Fibroblast of pulmonary artery (primary cell): ENCODE measurements around the gene SLC45A1.
A peak's percentile ranks its signal among the peaks of the same experiment; 100 is the strongest.

Experiments
- DNase-seq: peaks from one replicate; pipeline ENCODE4 v3.0.0-alpha.2; 2010; ENCODE audit warnings: low read depth
- H3K4me3 ChIP-seq: replicated peaks from 2 replicates; pipeline ENCODE4 v1.5.1; 2011; ENCODE audit warnings: low read depth, mild to moderate bottlenecking, control low read depth, low read length, moderate library complexity
- TF ChIP-seq, protein P1 (sequence below): IDR thresholded peaks from 2 replicates; pipeline ENCODE4 v1.5.1; 2011; ENCODE audit warnings: mild to moderate bottlenecking, control low read depth, low read length, inconsistent platforms; ENCODE audit errors: missing control alignments

The SLC45A1 gene

GRCh38 chr1:8364528-8365442 lies 46.9 kb downstream of the SLC45A1 start:
- H3K4me3 ChIP-seq, result no peak overlapping the region
- DNase-seq, result no peak
- TF ChIP-seq, protein P1, sequence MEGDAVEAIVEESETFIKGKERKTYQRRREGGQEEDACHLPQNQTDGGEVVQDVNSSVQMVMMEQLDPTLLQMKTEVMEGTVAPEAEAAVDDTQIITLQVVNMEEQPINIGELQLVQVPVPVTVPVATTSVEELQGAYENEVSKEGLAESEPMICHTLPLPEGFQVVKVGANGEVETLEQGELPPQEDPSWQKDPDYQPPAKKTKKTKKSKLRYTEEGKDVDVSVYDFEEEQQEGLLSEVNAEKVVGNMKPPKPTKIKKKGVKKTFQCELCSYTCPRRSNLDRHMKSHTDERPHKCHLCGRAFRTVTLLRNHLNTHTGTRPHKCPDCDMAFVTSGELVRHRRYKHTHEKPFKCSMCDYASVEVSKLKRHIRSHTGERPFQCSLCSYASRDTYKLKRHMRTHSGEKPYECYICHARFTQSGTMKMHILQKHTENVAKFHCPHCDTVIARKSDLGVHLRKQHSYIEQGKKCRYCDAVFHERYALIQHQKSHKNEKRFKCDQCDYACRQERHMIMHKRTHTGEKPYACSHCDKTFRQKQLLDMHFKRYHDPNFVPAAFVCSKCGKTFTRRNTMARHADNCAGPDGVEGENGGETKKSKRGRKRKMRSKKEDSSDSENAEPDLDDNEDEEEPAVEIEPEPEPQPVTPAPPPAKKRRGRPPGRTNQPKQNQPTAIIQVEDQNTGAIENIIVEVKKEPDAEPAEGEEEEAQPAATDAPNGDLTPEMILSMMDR, result no peak

GRCh38 chr1:8365661-8366362 lies 47.9 kb downstream of the SLC45A1 start:
- no peak overlapping the region for H3K4me3 ChIP-seq
- TF ChIP-seq, protein P1, result no peak
- DNase-seq, result no peak

GRCh38 chr1:8367571-8368194 lies 49.8 kb downstream of the SLC45A1 start:
- TF ChIP-seq, protein P1, result no peak
- H3K4me3 ChIP-seq, result no peak overlapping the region
- DNase-seq, result no peak

- TF ChIP-seq, protein P1, result no peak
- no peak overlapping the region for H3K4me3 ChIP-seq
- DNase-seq, result no peak
Measured at GRCh38 chr1:8368956-8369639, 51.2 kb downstream of the SLC45A1 start.

- DNase-seq, result peak; percentile 35
- TF ChIP-seq, protein P1, result no peak
- no peak overlapping the region for H3K4me3 ChIP-seq
Measured at GRCh38 chr1:8370046-8370881, 52.4 kb downstream of the SLC45A1 start.

- peak; percentile 32 for DNase-seq
- TF ChIP-seq, protein P1, result no peak
- H3K4me3 ChIP-seq, result no peak overlapping the region
Measured at GRCh38 chr1:8370905-8371315, 53.0 kb downstream of the SLC45A1 start.
